Measurements from ENCODE around the gene CEP44.

DNA sequence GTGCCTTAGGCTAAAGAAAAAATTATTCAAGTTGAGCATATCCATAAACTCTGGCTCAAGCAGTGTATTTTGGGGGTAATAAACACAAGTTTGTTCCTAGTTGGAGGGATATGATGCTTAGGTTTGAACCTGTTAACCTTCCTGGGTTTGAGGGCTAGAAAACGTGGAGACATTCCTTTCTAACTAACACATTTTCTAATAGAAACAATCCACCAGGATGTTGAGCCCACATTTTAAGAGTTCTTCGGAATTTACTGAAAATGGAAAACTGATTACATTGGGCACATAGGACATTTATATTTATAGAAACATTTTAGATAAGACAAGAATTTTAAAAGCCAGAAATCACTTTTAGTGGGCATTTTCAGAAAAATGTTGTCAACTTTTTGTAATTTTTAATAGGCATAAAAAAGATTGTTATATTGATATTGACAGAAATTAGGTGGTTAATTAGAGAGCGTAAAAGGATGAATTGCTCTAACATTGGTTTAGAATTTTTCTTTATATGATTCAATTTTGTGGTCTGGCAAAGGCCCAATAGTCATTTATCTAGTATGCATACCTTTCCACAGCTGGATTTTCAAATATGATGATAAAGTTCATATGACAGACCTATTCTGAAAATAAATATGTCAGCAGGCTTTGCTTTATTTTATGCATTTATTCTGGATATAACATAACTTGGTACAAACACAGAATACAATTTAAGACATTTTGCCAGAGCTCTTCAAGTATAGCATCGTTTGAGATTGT is 49.2 kb downstream of the CEP44 start:
- TF ChIP-seq, protein P1, sequence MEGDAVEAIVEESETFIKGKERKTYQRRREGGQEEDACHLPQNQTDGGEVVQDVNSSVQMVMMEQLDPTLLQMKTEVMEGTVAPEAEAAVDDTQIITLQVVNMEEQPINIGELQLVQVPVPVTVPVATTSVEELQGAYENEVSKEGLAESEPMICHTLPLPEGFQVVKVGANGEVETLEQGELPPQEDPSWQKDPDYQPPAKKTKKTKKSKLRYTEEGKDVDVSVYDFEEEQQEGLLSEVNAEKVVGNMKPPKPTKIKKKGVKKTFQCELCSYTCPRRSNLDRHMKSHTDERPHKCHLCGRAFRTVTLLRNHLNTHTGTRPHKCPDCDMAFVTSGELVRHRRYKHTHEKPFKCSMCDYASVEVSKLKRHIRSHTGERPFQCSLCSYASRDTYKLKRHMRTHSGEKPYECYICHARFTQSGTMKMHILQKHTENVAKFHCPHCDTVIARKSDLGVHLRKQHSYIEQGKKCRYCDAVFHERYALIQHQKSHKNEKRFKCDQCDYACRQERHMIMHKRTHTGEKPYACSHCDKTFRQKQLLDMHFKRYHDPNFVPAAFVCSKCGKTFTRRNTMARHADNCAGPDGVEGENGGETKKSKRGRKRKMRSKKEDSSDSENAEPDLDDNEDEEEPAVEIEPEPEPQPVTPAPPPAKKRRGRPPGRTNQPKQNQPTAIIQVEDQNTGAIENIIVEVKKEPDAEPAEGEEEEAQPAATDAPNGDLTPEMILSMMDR (IDR thresholded peaks at IDR 0.05; ENCODE audit: low read depth, low read length) = no peak
- TF ChIP-seq, protein P2, sequence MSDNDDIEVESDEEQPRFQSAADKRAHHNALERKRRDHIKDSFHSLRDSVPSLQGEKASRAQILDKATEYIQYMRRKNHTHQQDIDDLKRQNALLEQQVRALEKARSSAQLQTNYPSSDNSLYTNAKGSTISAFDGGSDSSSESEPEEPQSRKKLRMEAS (IDR thresholded peaks at IDR 0.05; ENCODE audit: low read depth, low read length) = no peak
- TF ChIP-seq POLR2A (IDR thresholded peaks at IDR 0.05; ENCODE audit: extremely low read depth, insufficient read length) = no peak

Data from NB4 (cell line).